ENCODE data around the gene SLC29A3.

SLC29A3 gene

DNA sequence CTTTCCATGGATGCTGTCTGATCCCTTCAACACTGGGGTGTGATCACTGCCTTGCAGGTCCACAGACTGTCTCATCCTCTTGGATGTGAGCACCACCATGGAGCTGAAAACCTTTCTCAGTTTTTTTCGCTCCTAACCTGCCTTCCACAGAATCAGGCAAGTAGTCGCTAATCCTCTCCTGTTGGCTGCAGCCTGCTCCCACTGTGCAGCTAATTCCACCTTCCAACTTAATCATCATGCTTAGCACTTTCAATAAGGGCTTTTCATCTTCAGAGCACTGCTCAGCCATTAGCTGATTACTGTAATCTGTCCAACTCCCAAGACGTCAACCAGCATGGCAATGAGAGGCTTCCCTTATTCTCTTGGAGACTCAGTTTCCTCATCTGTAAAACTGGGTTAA lies 62.6 kb downstream of the SLC29A3 start:
- no peak for TF ChIP-seq SUZ12 (IDR thresholded peaks at IDR 0.05)
- TF ChIP-seq FOXK2 (IDR thresholded peaks at IDR 0.05), result no peak
- TF ChIP-seq FOXM1 (IDR thresholded peaks at IDR 0.05; ENCODE audit: borderline replicate concordance), result no peak
- no peak for TF ChIP-seq ARNT (IDR thresholded peaks at IDR 0.05)
- no peak for TF ChIP-seq ZNF384 (IDR thresholded peaks at IDR 0.05)
- TF ChIP-seq SP1 (IDR thresholded peaks at IDR 0.05), result no peak
- no peak for TF ChIP-seq PKNOX1 (IDR thresholded peaks at IDR 0.05)
- no peak for TF ChIP-seq TARDBP (IDR thresholded peaks at IDR 0.05)
- no peak for TF ChIP-seq FOXA1 (IDR thresholded peaks at IDR 0.05)
- TF ChIP-seq CTBP1 (IDR thresholded peaks at IDR 0.05; ENCODE audit: borderline replicate concordance), result no peak
- TF ChIP-seq HDGF (IDR thresholded peaks at IDR 0.05; ENCODE audit: borderline replicate concordance), result no peak
- TF ChIP-seq ELF4 (IDR thresholded peaks at IDR 0.05), result no peak
- CTCF ChIA-PET, result interaction anchor here (1.2 kb wide), 1 partner anchor 187 kb away, joined by 3 read pairs; no protein-coding TSS in a partner anchor
- POLR2A ChIA-PET, result no interaction called here
- DNase-seq (ENCODE audit: extremely low spot score), result no peak

DNA sequence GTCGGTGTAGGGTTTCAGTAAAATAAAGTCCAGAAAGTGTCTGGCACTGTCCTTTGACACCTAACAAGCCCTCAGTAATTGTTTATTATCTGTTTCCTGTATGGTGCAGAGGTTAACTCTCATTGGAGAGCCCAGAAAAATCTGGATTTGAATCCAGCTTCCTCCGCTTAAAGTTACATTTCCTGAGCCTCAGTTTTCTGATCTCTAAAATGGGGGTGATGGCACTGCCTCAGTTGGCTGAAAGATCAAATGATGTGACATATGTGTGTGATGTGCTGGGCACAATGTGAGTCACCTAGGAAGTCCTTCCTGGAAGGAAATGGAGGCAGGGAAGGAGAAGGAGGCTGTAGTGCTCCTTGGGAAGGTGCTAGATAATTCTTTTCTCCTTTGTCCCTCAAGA lies 63.0 kb downstream of the SLC29A3 start:
- POLR2A ChIA-PET, result no interaction called here
- CTCF ChIA-PET, result interaction anchor here (1.2 kb wide), 1 partner anchor 187 kb away, joined by 3 read pairs; no protein-coding TSS in a partner anchor
- TF ChIP-seq FOXK2 (IDR thresholded peaks at IDR 0.05) (no peak), SP1 (IDR thresholded peaks at IDR 0.05) (no peak), LEF1 (IDR thresholded peaks at IDR 0.05; ENCODE audit: borderline replicate concordance) (no peak), BHLHE40 (IDR thresholded peaks at IDR 0.05; ENCODE audit: borderline replicate concordance) (no peak)
- DNase-seq (ENCODE audit: extremely low spot score), result no peak

DNA sequence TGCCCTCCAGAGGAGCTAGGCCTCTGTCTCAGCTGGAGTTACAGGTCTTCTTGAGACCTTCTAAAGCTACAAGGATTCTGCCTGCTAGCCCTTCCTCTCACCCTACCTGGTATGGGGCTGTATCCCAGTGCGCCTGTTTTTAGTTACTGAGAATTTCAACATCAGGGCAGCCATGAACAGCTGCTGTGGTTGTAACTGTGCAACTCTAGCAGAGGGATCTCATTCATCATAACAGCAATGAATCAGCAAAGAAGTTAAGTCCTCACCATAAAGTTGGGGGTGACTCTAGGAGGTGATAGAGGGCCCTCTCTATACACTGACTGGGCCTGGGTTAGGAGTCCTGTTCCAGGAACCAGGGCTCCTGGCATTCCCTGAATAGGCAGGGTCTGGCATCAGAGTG lies 63.7 kb downstream of the SLC29A3 start:
- ChIA-PET POLR2A (no interaction called here), CTCF (interaction anchor here (1.2 kb wide), 1 partner anchor 186 kb away, joined by 3 read pairs; no protein-coding TSS in a partner anchor)
- DNase-seq (ENCODE audit: extremely low spot score), result no peak
- TF ChIP-seq SP1 (IDR thresholded peaks at IDR 0.05) (no peak), FOXK2 (IDR thresholded peaks at IDR 0.05) (no peak), HDGF (IDR thresholded peaks at IDR 0.05; ENCODE audit: borderline replicate concordance) (no peak), L3MBTL2 (conservative IDR thresholded peaks at IDR 0.05) (no peak), FOXM1 (IDR thresholded peaks at IDR 0.05; ENCODE audit: borderline replicate concordance) (no peak), PKNOX1 (IDR thresholded peaks at IDR 0.05) (no peak), TARDBP (IDR thresholded peaks at IDR 0.05) (no peak), BHLHE40 (IDR thresholded peaks at IDR 0.05; ENCODE audit: borderline replicate concordance) (no peak), CTBP1 (IDR thresholded peaks at IDR 0.05; ENCODE audit: borderline replicate concordance) (no peak), ARNT (IDR thresholded peaks at IDR 0.05) (no peak), ELF4 (IDR thresholded peaks at IDR 0.05) (no peak), ZNF384 (IDR thresholded peaks at IDR 0.05) (no peak), NFRKB (IDR thresholded peaks at IDR 0.05) (no peak), FOXA1 (IDR thresholded peaks at IDR 0.05) (no peak), SUZ12 (IDR thresholded peaks at IDR 0.05) (no peak), LEF1 (IDR thresholded peaks at IDR 0.05; ENCODE audit: borderline replicate concordance) (no peak)

GRCh38 chr10:71383972-71384687 lies 65.1 kb downstream of the SLC29A3 start:
- peak; percentile 80 for DNase-seq (ENCODE audit: extremely low spot score)
- ChIA-PET POLR2A (no interaction called here), CTCF (interaction anchor here (0.7 to 1.8 kb wide), 8 partner anchors 8 to 324 kb away, joined by 3 to 7 read pairs (median 4); no protein-coding TSS in a partner anchor)
- no peak for TF ChIP-seq L3MBTL2 (conservative IDR thresholded peaks at IDR 0.05)
- no peak for TF ChIP-seq LEF1 (IDR thresholded peaks at IDR 0.05; ENCODE audit: borderline replicate concordance)
- no peak for TF ChIP-seq FOXA1 (IDR thresholded peaks at IDR 0.05)
- TF ChIP-seq SP1 (IDR thresholded peaks at IDR 0.05), result no peak
- TF ChIP-seq TARDBP (IDR thresholded peaks at IDR 0.05), result no peak
- TF ChIP-seq ELF4 (IDR thresholded peaks at IDR 0.05), result no peak
- TF ChIP-seq SUZ12 (IDR thresholded peaks at IDR 0.05), result no peak

DNA sequence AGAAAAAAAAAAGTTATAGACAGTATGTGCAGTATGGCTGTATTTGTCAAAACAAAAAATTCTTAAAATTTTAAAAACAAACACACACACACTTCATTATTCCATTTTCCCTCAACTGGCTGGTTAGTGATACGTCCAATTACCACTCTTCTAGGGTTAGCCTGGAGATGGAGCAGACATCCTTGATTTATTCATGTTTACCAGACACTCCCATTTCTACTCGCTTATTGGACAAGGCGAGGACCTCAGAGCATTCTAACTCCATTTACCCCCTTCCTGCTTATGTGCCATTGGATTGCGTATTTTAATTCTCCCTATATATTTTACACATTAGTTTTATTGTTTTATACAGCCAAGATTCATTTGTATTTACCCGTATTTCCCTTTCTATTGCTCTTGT lies 69.1 kb downstream of the SLC29A3 start:
- ChIA-PET CTCF (no interaction called here), POLR2A (no interaction called here)
- no peak for DNase-seq (ENCODE audit: extremely low spot score)
- TF ChIP-seq FOXA1 (IDR thresholded peaks at IDR 0.05) (no peak), FOXM1 (IDR thresholded peaks at IDR 0.05; ENCODE audit: borderline replicate concordance) (no peak), LEF1 (IDR thresholded peaks at IDR 0.05; ENCODE audit: borderline replicate concordance) (no peak), L3MBTL2 (conservative IDR thresholded peaks at IDR 0.05) (no peak), HDGF (IDR thresholded peaks at IDR 0.05; ENCODE audit: borderline replicate concordance) (no peak), BHLHE40 (IDR thresholded peaks at IDR 0.05; ENCODE audit: borderline replicate concordance) (no peak), SP1 (IDR thresholded peaks at IDR 0.05) (no peak), ELF4 (IDR thresholded peaks at IDR 0.05) (no peak)

DNA sequence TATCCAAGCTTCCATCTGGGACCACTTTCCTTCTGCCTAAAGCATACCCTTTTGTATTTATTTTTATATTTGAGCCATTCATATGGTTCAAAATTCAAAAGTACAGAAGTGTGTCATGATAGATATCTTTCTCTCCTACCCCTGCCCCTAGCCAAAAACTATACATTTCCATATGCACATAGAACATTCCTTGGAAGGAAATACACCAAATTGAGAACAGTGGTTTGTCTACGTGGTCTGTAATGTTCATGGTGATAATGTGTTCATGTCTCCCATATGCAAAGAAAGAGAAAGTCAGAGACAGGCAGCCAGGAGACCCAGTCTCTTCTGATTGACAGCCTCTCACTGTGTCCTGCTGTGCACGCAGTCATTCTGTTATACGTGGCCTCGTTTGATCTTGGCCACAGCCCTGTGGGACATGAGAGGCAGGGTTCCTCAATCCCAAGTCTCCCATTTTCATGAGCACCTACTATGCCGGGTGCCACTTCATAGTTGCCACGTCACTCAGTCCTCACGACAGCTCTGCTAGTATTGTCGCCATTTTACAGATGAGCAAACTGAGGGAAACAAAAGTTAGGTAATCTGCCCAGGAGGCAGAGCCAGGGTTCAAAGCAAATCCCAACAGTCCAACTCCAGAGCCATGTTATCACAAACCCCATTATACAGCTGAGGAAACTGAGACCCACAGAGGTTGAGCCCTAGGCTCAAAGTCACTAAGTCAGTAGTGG lies 69.7 kb downstream of the SLC29A3 start:
- TF ChIP-seq TARDBP (IDR thresholded peaks at IDR 0.05) (no peak), SP1 (IDR thresholded peaks at IDR 0.05) (no peak), LEF1 (IDR thresholded peaks at IDR 0.05; ENCODE audit: borderline replicate concordance) (no peak), FOXA1 (IDR thresholded peaks at IDR 0.05) (no peak), BHLHE40 (IDR thresholded peaks at IDR 0.05; ENCODE audit: borderline replicate concordance) (no peak), ZNF384 (IDR thresholded peaks at IDR 0.05) (no peak), PKNOX1 (IDR thresholded peaks at IDR 0.05) (peak; percentile 89)
- ChIA-PET POLR2A (no interaction called here), CTCF (interaction anchor here (0.6 to 0.7 kb wide), 2 partner anchors 73 to 943 kb away, joined by 3 to 6 read pairs; no protein-coding TSS in a partner anchor)
- no peak for DNase-seq (ENCODE audit: extremely low spot score)

All from HEK293T (cell line).